Uterus (tissue), 4 donors: Measurements from ENCODE around the gene ADAMTS20. TPM values are rescaled to one million over a fixed set of nuclear protein-coding genes. Genes with fewer than 3 reads are reported as not detected.

Experiments used
- DNase-seq, 2 donors: peaks; one replicate each; pipeline ENCODE4 v3.0.0-alpha.2; 2019 to 2020
- H3K27ac ChIP-seq, 2 donors: fragments of 200-600 bp; sonication (generic); 1 replicate in 1 of 2; 2 replicates in 1 of 2; pipeline ENCODE4 v1.5.1; 2016 to 2018
- H3K27me3 ChIP-seq, 2 donors: fragments of 200-600 bp; sonication (generic); one replicate each; pipeline ENCODE4 v1.5.1; 2018 to 2019; ENCODE audit warnings: control low read depth in 1 of 2
- H3K36me3 ChIP-seq, 2 donors: fragments of 200-600 bp; sonication (generic); one replicate each; pipeline ENCODE4 v1.5.1; 2019; ENCODE audit warnings: control low read depth in 1 of 2
- H3K4me1 ChIP-seq, 2 donors: fragments of 200-600 bp; sonication (generic); one replicate each; pipeline ENCODE4 v1.5.1; 2018 to 2019; ENCODE audit warnings: control low read depth in 1 of 2
- H3K4me3 ChIP-seq, 2 donors: fragments of 200-600 bp; sonication (generic); 1 replicate in 1 of 2; 2 replicates in 1 of 2; pipeline ENCODE4 v1.5.1; 2018 to 2019; ENCODE audit warnings: mild to moderate bottlenecking in 1 of 2
- H3K9me3 ChIP-seq, 2 donors: fragments of 200-600 bp; sonication (generic); one replicate each; pipeline ENCODE4 v1.5.1; 2019; ENCODE audit warnings: control low read depth in 1 of 2
- POLR2A ChIP-seq, 2 donors: fragments of 450-650 bp; IDR thresholded peaks; one replicate each; pipeline ENCODE4 v1.6.1; 2016; ENCODE audit warnings: antibody characterized with exemption in 2 of 2, mild to moderate bottlenecking in 1 of 2, moderate library complexity in 1 of 2
- intact Hi-C: fragments of 100-400 bp; cut with DNase I; formaldehyde crosslinking; loops from one replicate; pipeline ENCODE4 v1.15.1; 2023; ENCODE audit warnings: low total_unique reads
- total RNA-seq, 4 donors: library from RNA; depleted of rRNA in 3 of 4; stranded (reverse); fragments of >200 nt in 3 of 4; gene quantifications; one replicate each; pipeline versions ENCODE4 v1.1.0 to v1.2.4, GENCODE V29; 2014 to 2023
- TF ChIP-seq, protein P1 (sequence below), 4 experiments: fragments of 200-600 bp in 2 of 4; fragments of 450-650 bp in 2 of 4; sonication (generic) in 2 of 4; IDR thresholded peaks; one replicate each; pipeline ENCODE4 v1.5.1; 2016 to 2019; ENCODE audit warnings: antibody characterized with exemption in 4 of 4, mild to moderate bottlenecking in 2 of 4, moderate library complexity in 1 of 4
- donor health status: DM: yes; HTN: yes; CAD: no.

Gene ADAMTS20
- total RNA-seq, 4 donors from 2014 or later: 1.2 TPM; not detected in 3

DNA sequence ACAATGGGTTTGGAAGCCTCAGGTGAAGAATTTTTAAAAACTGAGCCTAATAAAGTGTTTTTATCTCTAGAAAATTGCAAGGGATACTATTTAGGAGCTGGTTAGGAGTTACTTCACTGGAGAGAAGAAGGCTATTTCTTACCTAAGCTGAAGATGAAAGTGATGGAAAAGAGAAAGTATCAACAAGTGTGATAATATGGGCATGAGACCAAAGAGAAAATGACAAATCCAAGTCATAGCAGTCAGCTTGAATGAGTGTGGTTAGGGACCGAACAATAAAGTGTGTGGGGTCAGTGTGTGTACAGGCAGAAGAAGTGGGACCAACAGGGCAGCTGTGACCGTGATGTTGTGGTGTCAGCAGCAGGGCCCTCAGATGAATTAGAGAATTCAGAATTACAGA is 24.2 kb upstream of the ADAMTS20 start:
- no peaks in the 10 kb centered on the region for H3K9me3 ChIP-seq
- H3K4me3 ChIP-seq: no peak overlapping the region
- intact Hi-C loops: no loop called here
- no peaks in the 10 kb centered on the region for H3K36me3 ChIP-seq
- no peak for DNase-seq
- no peaks in the 10 kb centered on the region for H3K4me1 ChIP-seq
- H3K27me3 ChIP-seq: no peaks in the 10 kb centered on the region
- no peak overlapping the region for H3K27ac ChIP-seq
- no peak for TF ChIP-seq POLR2A (IDR thresholded peaks at IDR 0.05)
- TF ChIP-seq, protein P1, sequence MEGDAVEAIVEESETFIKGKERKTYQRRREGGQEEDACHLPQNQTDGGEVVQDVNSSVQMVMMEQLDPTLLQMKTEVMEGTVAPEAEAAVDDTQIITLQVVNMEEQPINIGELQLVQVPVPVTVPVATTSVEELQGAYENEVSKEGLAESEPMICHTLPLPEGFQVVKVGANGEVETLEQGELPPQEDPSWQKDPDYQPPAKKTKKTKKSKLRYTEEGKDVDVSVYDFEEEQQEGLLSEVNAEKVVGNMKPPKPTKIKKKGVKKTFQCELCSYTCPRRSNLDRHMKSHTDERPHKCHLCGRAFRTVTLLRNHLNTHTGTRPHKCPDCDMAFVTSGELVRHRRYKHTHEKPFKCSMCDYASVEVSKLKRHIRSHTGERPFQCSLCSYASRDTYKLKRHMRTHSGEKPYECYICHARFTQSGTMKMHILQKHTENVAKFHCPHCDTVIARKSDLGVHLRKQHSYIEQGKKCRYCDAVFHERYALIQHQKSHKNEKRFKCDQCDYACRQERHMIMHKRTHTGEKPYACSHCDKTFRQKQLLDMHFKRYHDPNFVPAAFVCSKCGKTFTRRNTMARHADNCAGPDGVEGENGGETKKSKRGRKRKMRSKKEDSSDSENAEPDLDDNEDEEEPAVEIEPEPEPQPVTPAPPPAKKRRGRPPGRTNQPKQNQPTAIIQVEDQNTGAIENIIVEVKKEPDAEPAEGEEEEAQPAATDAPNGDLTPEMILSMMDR (IDR thresholded peaks at IDR 0.05): no peak

DNA sequence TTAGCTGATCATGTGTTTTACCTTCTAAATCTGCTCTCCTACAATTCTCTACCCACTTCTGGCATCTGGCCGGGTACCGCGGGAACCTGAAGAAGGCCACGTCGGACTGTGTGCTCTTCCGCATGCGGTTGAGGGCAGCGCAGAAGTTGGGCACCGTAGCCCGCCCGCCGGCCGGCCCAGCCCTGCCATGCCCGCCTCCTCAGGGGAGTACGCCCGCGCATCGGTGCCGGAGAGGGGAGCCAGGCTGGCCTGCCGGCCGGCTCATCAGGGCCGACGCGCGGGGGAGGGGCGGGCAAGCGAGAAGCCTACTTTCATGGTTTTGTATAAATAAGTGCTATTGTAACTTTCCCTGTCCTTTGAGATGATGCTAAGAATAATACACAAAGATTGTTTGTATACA is 19.9 kb upstream of the ADAMTS20 start:
- intact Hi-C loops: no loop called here
- TF ChIP-seq POLR2A (IDR thresholded peaks at IDR 0.05): no peak
- TF ChIP-seq, protein P1 (IDR thresholded peaks at IDR 0.05): no peak
- DNase-seq: no peak
- H3K27me3 ChIP-seq: no peaks in the 10 kb centered on the region
- no peaks in the 10 kb centered on the region for H3K36me3 ChIP-seq
- H3K4me1 ChIP-seq: no peaks in the 10 kb centered on the region
- H3K4me3 ChIP-seq: no peak overlapping the region
- H3K27ac ChIP-seq: no peak overlapping the region
- H3K9me3 ChIP-seq: no peaks in the 10 kb centered on the region

DNA sequence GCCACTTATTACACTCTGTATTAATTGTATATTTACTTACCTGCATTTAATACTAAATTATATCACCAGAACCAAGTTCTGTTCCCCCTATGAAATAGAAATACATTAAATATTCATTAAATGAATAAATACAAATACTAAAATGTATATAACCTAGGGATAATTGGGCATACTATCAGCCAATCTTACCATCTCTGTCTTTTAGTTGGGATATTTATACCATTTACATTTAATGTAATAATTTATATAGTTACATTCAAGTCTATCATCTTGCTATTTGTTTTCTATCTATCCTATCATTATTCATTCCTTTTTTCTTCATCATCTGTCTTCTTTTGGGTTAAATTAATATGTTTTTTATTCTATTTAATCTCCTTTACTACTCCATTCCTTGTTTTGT is 4.1 kb upstream of the ADAMTS20 start:
- no peaks in the 10 kb centered on the region for H3K27me3 ChIP-seq
- TF ChIP-seq POLR2A (IDR thresholded peaks at IDR 0.05): no peak
- TF ChIP-seq, protein P1 (IDR thresholded peaks at IDR 0.05): no peak
- no peaks in the 10 kb centered on the region for H3K36me3 ChIP-seq
- H3K27ac ChIP-seq: no peak overlapping the region
- no peak for DNase-seq
- no peaks in the 10 kb centered on the region for H3K4me1 ChIP-seq
- intact Hi-C loops: no loop called here
- H3K9me3 ChIP-seq: no peaks in the 10 kb centered on the region
- H3K4me3 ChIP-seq: no peak overlapping the region

DNA sequence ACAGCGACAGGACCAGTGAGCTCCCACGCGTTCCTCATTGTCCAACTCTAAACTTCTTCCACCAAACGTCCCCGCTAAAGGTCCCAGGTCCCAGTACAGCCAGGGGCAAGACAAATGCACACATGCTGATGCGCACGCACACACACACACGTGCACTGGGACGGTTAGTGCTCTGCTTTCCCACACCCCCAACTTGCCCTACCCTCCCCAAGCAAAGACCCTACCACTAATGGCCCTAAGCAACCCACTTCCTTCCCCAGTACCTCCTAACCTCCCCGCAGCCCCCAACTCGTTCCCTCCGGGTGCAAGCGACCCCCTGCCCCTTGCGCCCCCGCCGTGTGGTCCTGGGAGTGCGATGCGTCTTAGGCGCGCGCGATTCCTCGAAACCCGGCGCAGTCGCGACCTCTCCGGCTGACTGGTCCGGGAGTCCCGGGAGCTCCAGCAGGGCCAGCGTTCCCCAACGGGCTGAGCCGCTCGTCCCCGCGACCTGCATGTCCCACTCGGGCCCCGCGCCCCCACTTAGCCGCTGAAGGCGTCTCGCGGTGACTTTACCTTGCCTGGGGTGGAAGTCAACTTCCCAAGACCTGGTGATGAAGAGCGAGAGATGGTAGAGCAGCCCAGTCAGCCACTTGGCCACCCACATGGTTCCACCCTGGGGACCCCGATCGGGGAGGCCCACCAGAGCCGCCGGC is 578 bp downstream of the ADAMTS20 start:
- no peaks in the 10 kb centered on the region for H3K4me1 ChIP-seq
- H3K27me3 ChIP-seq: no peaks in the 10 kb centered on the region
- TF ChIP-seq POLR2A (IDR thresholded peaks at IDR 0.05): no peak
- TF ChIP-seq, protein P1 (IDR thresholded peaks at IDR 0.05): no peak
- H3K4me3 ChIP-seq: no peak overlapping the region
- no peaks in the 10 kb centered on the region for H3K36me3 ChIP-seq
- H3K9me3 ChIP-seq: no peaks in the 10 kb centered on the region
- no peak overlapping the region for H3K27ac ChIP-seq
- intact Hi-C loops: no loop called here
- DNase-seq: no peak

DNA sequence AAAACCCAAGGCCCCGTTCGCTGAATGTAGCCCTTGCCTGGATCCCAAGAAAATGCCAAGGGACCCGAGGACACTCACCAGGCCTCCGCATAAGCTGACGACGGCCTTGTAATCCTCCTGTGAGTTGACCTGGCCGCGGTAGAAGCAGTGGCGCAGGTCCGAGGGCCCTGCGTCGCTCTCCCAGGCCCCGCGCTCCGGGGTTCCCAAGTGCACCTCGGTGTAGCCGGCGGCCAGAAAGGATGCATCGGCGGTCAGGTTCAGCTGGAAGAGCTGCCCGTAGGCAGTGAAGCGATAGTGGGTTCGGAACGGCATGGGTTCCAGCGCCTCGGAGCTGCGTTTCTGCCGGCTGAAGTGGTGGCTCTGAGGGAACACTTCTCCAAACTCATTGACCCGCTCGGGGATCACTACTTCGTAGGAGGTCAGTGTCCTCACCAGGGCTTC is 1.2 kb downstream of the ADAMTS20 start:
- no peaks in the 10 kb centered on the region for H3K9me3 ChIP-seq
- TF ChIP-seq POLR2A (IDR thresholded peaks at IDR 0.05): no peak
- TF ChIP-seq, protein P1 (IDR thresholded peaks at IDR 0.05): no peak
- no peak overlapping the region for H3K4me3 ChIP-seq
- intact Hi-C loops: no loop called here
- DNase-seq: no peak
- no peaks in the 10 kb centered on the region for H3K27me3 ChIP-seq
- no peak overlapping the region for H3K27ac ChIP-seq
- H3K4me1 ChIP-seq: no peaks in the 10 kb centered on the region
- no peaks in the 10 kb centered on the region for H3K36me3 ChIP-seq
